T47D (cell line): ENCODE results near the gene GSTA1.
"Not testable (repeated sequence)": the region's sequence is repeated elsewhere in the genome, so short reads cannot be mapped to it uniquely, and the experiment has no call there.

ENCODE experiments used
- DNase-seq, 2 experiments: peaks; one replicate each; pipeline versions ENCODE4 v3.0.0 to v3.0.0-alpha.2; 2011 to 2012; ENCODE audit warnings: low read depth in 1 of 2, low spot score in 1 of 2
- JUND ChIP-seq: IDR thresholded peaks from 2 replicates; pipeline ENCODE4 v1.6.1; 2012; ENCODE audit warnings: low read depth
- in situ Hi-C: cut with HindIII; loops from 2 replicates; pipeline ENCODE4 v1.10.0; 2016; ENCODE audit warnings: low sequenced_read_pairs, low pct_unique_long_range_greater_than_20kb

Gene GSTA1

DNA sequence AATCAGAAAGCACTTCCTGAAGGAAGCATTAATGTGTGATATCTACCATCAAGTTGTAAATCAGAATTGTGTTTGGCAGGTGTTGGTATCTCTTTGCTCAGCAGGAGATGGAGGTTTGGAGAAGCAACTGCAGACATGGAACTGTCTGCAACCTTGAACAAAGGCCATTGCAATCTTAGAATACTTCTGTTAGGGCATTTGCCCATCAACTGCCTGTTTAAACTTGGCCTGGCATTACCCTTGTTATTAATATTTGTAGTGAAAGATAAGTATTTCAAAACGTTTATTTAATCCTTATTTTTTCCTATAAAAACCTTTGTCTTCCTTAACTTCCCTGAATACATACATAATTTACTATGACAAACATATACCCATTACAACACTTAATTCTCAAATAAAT lies 22.9 kb upstream of the GSTA1 start:
- DNase-seq = no peak
- no peak for TF ChIP-seq JUND
- in situ Hi-C loops = no loop called here

DNA sequence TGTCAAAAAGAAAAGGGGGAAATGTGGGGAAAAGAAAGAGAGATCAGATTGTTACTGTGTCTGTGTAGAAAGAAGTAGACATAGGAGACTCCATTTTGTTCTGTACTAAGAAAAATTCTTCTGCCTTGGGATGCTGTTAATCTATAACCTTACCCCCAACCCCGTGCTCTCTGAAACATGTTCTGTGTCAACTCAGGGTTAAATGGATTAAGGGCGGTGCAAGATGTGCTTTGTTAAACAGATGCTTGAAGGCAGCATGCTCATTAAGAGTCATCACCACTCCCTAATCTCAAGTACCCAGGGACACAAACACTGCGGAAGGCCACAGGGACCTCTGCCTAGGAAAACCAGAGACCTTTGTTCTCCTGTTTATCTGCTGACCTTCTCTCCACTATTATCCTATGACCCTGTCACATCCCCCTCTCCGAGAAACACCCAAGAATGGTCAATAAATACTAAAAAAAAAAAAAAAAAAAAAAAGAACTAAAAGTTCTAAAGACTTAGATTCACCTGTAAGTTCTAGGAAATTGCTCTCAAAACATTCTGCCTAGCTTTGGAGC lies 22.4 kb upstream of the GSTA1 start:
- in situ Hi-C loops, DNase-seq: not testable (repeated sequence)

DNA sequence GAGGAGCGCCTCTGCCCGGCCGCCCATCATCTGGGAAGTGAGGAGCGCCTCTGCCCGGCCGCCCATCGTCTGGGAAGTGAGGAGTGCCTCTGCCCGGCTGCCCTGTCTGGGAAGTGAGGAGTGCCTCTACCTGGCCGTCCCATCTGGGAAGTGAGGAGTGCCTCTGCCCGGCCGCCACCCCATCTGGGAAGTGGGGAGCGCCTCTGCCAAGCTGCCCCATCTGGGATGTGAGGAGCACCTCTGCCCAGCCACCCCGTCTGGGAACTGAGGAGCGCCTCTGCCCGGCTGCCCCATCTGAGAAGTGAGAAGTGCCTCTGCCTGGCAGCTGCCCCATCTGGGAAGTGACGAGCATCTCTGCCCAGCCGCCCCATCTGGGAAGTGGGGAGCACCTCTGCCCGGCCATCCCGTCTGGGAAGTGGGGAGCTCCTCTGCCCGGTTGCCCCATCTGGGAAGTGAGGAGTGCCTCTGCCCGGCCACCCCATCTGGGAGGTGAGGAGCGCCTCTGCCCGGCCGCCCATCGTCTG lies 21.7 kb upstream of the GSTA1 start:
- DNase-seq, in situ Hi-C loops: not testable (repeated sequence)

DNA sequence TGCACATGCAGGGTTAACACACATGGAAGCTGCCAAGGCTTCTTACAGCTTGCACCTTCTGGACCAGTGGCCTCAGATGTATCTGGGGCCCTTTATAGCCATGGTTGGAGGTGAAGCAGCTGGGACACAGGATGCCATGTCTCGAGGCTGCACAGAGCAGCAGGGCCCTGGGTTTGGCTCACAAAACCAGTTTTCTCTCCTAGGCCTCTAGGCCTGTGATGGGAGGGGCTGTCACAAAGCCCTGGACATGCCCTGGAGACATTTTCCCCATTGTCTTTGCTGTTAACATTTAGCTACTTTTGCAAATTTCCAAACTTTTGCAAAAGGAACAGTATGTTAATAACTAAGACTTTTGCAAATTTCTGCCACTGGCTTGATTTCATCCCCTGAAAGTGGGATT lies 18.2 kb upstream of the GSTA1 start:
- in situ Hi-C loops = no loop called here
- no peak for TF ChIP-seq JUND
- DNase-seq = no peak

DNA sequence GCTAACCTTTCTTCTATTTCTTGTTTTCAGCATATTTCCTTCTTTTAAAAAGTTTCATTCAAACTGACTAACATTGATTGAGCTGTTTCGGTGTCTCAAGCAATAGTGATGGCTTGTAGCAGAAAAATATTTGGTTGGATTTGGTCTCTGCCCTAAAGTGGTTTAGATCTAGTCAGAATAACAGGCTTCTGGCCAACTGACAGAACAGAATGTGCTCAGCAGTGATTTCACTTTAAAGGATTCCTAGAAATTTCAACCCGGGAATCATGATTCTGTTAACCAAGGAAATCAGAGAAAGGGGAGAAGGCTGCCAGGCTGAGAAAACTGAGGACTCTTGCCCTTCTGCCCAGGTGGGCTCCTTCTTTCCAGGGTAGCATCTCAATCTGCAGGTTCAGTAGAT lies 16.6 kb upstream of the GSTA1 start:
- no peak for TF ChIP-seq JUND
- in situ Hi-C loops = no loop called here
- no peak for DNase-seq

DNA sequence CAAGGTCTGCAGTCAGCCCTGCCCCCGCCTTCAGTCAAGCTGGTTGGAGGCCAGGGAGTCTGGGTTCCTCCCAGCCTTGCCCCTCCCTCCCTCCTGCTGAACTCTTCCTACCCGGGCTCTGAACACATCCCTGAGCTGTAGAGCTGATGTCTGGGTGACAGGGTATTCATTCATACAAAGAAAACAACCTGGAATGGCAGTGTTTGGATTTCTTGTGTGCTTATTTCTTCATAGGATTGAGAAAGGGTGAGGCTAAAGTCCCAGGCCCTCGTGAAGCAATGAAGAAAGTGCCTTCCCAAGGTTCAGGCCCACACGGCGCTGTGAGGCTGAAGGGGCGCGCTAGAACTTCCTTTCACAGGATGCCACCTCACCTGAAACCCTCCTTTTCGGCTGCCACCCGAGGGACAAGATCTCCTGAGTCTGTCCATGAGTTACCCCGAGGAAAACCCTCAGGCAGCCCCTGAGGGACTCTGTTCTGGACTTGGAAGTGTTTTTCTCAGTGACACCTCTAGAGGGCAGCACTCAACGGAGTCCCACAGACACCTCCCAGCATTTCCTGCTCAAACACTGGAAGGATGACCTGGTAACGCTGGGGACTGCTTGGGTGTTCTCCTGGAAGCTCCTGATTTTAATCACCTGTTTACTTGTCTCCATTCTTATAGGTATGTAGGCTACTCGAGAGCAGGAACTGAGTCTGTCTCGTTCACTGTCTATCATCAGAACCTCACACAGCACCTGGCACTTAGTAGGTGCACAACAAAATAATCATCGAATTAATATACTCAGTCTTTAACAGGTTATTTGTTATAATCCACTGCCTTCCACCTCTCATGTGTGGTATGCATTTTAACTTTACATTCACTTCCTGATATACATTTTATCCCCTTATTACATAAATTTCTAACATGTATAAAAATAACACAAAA lies 11.8 kb upstream of the GSTA1 start:
- in situ Hi-C loops = no loop called here
- DNase-seq = peak; percentile 52 to 73

DNA sequence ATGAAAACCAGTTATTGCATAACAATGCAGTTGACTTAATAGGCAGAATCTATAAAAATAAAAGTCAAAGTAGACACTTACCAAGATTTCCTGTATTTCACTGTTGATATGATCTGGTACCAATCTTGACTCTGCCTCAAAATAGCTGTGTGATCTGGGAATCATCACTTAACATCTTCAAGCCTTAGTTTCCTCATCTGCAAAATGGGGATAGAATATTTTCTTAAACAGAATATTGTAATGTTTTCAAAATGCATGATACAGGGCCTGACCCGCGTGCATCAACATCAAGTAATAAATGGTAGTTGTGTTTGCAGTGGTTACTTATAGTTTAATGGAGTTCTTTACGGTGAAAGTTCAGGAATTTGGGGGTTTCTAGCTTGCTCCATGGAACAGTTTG lies 10.9 kb upstream of the GSTA1 start:
- in situ Hi-C loops, DNase-seq: not testable (repeated sequence)

More for the DNA sequence above, 11.8 kb upstream of the GSTA1 start:
- TF ChIP-seq JUND = no peak

DNA sequence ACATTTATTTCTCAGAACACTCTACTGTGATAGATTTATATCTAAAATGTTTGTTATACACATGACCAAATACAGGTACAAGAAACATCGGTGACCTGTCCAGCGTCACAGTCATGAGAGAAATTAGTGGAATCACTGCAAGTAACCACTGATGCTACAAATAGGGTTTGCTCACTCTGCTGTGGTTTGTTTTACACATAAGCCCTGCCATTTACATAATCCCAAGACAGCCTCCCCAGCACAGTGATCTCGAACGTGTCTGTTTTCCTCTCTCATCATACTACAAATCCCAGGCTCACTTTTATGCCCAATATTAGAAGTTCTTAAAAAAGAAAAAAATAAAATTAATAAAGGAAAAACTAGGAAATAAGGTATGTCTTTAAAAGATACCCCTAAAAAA lies 6.2 kb upstream of the GSTA1 start:
- DNase-seq, in situ Hi-C loops: not testable (repeated sequence)

DNA sequence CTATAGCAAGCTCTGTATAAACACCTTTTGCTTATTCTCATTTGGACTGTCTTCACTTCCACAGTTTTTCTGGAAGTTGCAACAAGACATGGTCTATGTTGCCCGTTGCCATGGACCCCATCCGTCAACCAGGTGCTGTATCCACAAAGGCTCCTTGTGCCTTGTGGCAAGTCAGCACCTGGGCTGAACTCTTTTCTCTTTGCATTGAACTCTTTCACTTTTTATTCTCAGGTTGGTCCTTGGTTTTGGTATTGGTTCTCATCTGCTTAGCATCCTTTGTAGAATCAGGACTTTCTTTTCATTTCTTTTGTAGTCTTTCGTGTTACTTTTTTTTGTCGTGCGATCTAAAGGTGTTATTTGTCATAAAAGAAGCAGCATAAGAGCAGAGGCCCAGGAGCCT lies 5.0 kb upstream of the GSTA1 start:
- no peak for DNase-seq
- TF ChIP-seq JUND = no peak
- in situ Hi-C loops = no loop called here

DNA sequence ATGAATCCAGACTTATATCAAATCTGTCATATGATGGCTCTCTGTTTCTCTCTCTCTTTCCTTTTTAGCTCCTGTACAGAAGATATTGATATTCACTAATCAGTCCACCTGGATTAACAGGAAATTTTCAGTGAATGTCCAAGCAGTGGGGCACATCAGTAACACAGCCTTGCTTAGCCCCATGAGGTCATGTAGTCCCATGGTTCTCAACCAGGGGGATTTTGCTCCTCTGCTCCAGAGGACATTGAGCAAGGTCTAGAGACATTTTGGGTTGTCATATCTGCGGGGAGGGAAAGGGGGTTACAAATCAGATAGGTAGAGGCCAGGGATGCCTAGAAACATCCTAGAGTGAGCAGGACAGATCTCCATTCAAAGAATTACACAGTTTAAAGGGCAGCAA lies 810 bp downstream of the GSTA1 start:
- in situ Hi-C loops = no loop called here

DNA sequence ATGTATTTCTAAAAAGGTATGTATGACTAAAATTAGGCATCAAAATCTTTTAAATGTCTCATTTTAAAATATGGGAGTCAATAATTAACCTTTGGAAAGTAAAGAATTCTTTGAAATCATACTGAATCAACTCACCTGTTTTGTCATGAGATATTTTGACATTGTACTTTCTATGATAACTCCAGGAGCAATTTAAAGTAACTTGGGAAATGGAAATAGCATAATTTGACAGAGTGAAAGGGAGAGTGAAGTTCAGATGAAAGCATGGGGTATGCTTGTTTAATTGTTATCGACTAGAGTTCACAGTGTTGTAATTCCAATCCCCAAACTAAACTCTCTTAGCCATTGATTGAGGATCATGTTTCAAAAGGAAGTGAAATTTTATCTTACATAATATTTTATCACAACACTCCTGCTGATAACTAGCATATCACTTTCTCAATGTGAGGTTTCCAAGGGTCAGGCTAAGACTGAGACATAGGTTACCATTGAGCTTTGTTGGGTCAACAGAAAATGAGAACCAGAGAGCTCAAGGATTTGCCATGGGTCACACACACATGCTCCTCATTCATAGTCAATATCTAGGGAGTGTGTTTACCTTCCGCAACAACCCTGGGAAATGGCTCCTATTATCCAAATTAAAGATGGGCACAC lies 2.3 kb downstream of the GSTA1 start:
- no peak for DNase-seq
- no peak for TF ChIP-seq JUND
- in situ Hi-C loops = no loop called here

More for the DNA sequence above, 810 bp downstream of the GSTA1 start:
- TF ChIP-seq JUND = no peak
- DNase-seq = no peak

DNA sequence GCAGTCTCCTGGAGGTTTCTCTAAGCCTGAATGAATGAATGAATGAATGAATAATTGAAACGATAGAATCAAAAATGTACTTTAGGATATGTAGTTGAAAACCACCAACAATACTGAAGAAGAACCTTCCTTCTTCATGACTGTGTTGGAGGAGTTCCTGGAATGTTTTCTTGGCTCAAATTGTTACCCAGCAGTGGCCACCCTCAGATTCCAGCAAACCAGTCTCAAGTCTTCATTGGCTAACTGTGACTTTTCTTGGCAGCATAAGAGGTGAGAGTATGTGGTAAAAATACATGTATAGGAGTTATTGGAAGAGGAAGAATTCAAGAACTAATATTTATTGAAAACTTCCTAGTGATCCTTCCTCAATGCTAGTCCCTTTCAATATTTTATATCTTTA lies 4.3 kb downstream of the GSTA1 start:
- DNase-seq, in situ Hi-C loops: not testable (repeated sequence)

DNA sequence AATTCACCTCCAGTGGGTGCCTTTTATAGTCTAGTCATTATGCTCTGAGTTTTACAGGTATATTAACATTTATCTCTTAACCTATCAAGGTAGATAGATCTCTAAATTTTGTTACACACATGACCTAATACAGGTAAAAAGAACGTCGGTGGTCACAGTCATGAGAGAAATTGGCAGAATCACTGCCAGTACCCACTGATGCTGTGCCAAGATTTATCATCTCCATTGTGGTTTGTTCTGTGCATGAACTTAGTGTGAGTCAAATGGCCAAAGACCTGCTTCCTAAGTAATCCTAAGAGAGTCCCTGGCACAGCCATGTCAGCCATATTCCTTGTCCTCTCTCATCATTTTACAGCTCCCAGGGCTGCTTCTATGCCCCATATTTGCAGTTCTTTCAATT lies 9.2 kb downstream of the GSTA1 start:
- in situ Hi-C loops, DNase-seq: not testable (repeated sequence)
